Mesenchymal stem cell (in vitro differentiated cells and primary cell): ENCODE results near the gene CNN3.
A peak's percentile ranks its signal among the peaks of the same experiment; 100 is the strongest.

Source experiments
- DNase-seq: peaks from one replicate; pipeline ENCODE4 v3.0.0-alpha.2; 2013
- H2AFZ ChIP-seq: one replicate; pipeline ENCODE4 v1.6.1; 2013; ENCODE audit warnings: low read depth, mild to moderate bottlenecking, control low read depth, inconsistent platforms, low read length, moderate library complexity
- H2AK5ac ChIP-seq: 2 replicates; pipeline ENCODE4 v1.6.1; 2013; ENCODE audit warnings: low read length, moderate library complexity, mild to moderate bottlenecking, inconsistent platforms; ENCODE audit not compliant: severe bottlenecking
- H2BK120ac ChIP-seq: one replicate; pipeline ENCODE4 v1.6.1; 2013; ENCODE audit warnings: low read depth, mild to moderate bottlenecking, inconsistent platforms, low read length, moderate library complexity
- H2BK12ac ChIP-seq, 2 experiments: one replicate each; pipeline ENCODE4 v1.6.1; 2013; ENCODE audit warnings: inconsistent platforms in 2 of 2, low read length in 2 of 2, mild to moderate bottlenecking in 2 of 2, moderate library complexity in 2 of 2, control low read depth in 1 of 2
- H2BK15ac ChIP-seq: one replicate; pipeline ENCODE4 v1.6.1; 2013; ENCODE audit warnings: mild to moderate bottlenecking, low read depth, inconsistent platforms; ENCODE audit not compliant: poor library complexity, severe bottlenecking
- H2BK5ac ChIP-seq: 2 replicates; pipeline ENCODE4 v1.6.1; 2013; ENCODE audit warnings: low read depth, mild to moderate bottlenecking, low read length, control low read depth, inconsistent platforms; ENCODE audit not compliant: poor library complexity, severe bottlenecking
- H3K14ac ChIP-seq, 2 experiments: one replicate each; pipeline ENCODE4 v1.6.1; 2013; ENCODE audit warnings: inconsistent platforms in 2 of 2, low read length in 2 of 2, control low read depth in 1 of 2, mild to moderate bottlenecking in 1 of 2, moderate library complexity in 1 of 2
- H3K18ac ChIP-seq, 2 experiments: one replicate each; pipeline ENCODE4 v1.6.1; 2013; ENCODE audit warnings: inconsistent platforms in 2 of 2, low read length in 2 of 2, control low read depth in 1 of 2, low read depth in 1 of 2, mild to moderate bottlenecking in 1 of 2
- H3K23ac ChIP-seq, 2 experiments: one replicate each; pipeline ENCODE4 v1.6.1; 2013; ENCODE audit warnings: inconsistent platforms in 2 of 2, low read length in 2 of 2, mild to moderate bottlenecking in 2 of 2, moderate library complexity in 2 of 2, control low read depth in 1 of 2
- H3K27ac ChIP-seq: 2 replicates; pipeline ENCODE4 v1.5.1; 2013; ENCODE audit warnings: mild to moderate bottlenecking, moderate library complexity, low read length, control low read depth, inconsistent platforms; ENCODE audit not compliant: poor library complexity, severe bottlenecking
- H3K27me3 ChIP-seq, 2 experiments: 2 replicates each; pipeline versions ENCODE4 v1.6.1 to v1.7.0; 2013; ENCODE audit warnings: low read length in 2 of 2, mild to moderate bottlenecking in 2 of 2, moderate library complexity in 2 of 2, control low read depth in 1 of 2, inconsistent platforms in 1 of 2; ENCODE audit not compliant: control insufficient read depth in 1 of 2, insufficient read depth in 1 of 2
- H3K36me3 ChIP-seq, 2 experiments: 2 replicates each; pipeline versions ENCODE4 v1.6.1 to v1.7.0; 2013; ENCODE audit warnings: low read length in 2 of 2, control low read depth in 1 of 2, inconsistent platforms in 1 of 2, low read depth in 1 of 2, mild to moderate bottlenecking in 1 of 2; ENCODE audit not compliant: insufficient read depth in 2 of 2, control insufficient read depth in 1 of 2
- H3K4ac ChIP-seq, 2 experiments: one replicate each; pipeline ENCODE4 v1.6.1; 2013; ENCODE audit warnings: inconsistent platforms in 2 of 2, low read length in 2 of 2, mild to moderate bottlenecking in 2 of 2, moderate library complexity in 2 of 2, control low read depth in 1 of 2, low read depth in 1 of 2
- H3K4me1 ChIP-seq: 2 replicates; pipeline ENCODE4 v1.6.1; 2013; ENCODE audit warnings: low read depth, low read length, control low read depth; ENCODE audit not compliant: control insufficient read depth, insufficient read depth
- H3K4me2 ChIP-seq: 2 replicates; pipeline ENCODE4 v1.6.1; 2013; ENCODE audit warnings: low read length, mild to moderate bottlenecking, inconsistent platforms; ENCODE audit not compliant: poor library complexity, severe bottlenecking
- H3K4me3 ChIP-seq, 2 experiments: 2 replicates each; pipeline versions ENCODE4 v1.5.1 to v1.7.0; 2013; ENCODE audit warnings: low read length in 2 of 2, mild to moderate bottlenecking in 2 of 2, control low read depth in 1 of 2, low read depth in 1 of 2; ENCODE audit not compliant: insufficient read depth in 1 of 2
- H3K79me1 ChIP-seq: replicated peaks from 2 replicates; pipeline ENCODE4 v1.6.1; 2013; ENCODE audit warnings: mild to moderate bottlenecking, control low read depth, low read length, inconsistent platforms; ENCODE audit not compliant: poor library complexity, severe bottlenecking
- H3K9ac ChIP-seq: 2 replicates; pipeline ENCODE4 v1.7.0; 2013; ENCODE audit warnings: mild to moderate bottlenecking, low read length, moderate library complexity
- H3K9me3 ChIP-seq: 2 replicates; pipeline ENCODE4 v1.7.0; 2013; ENCODE audit warnings: mild to moderate bottlenecking, low read length; ENCODE audit not compliant: control insufficient read depth
- H4K8ac ChIP-seq: one replicate; pipeline ENCODE4 v1.6.1; 2013; ENCODE audit warnings: inconsistent platforms, mild to moderate bottlenecking, low read length, moderate library complexity
- H4K91ac ChIP-seq: one replicate; pipeline ENCODE4 v1.6.1; 2013; ENCODE audit warnings: mild to moderate bottlenecking, low read length, inconsistent platforms
- WGBS: methylation state at CpG from one replicate; pipeline ENCODE4 v1.1.7; 2013; ENCODE audit warnings: mixed read lengths; 5-methylcytosine and 5-hydroxymethylcytosine counted together

CNN3 gene

DNA sequence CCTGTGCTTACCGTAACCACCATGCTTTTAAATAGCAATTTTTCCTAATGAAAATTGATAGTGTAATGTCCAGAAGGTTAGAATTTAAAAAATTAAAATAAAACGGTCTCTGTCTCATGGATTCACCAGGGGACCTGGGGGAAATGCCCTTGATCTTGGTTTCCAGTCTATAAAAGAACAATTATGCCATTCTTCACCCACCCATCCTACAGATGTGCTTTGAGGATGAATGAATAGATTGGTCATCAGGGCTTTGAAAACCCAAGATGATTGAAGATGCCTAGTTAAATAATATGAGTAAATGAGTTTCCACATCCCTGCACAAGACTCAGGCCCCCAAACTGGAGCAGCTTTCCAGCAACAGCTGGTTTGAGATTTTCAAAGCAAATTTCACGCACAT is 38.7 kb downstream of the CNN3 start:
- H3K9ac ChIP-seq = no peak overlapping the region
- 98% methylated on average over 1 of the region's 3 CpGs for WGBS
- no peak overlapping the region for H3K27ac ChIP-seq
- H3K23ac ChIP-seq = no peak overlapping the region
- peaks cover 16 to 26% of the 10 kb centered on the region in 2 experiments for H3K36me3 ChIP-seq
- H2BK12ac ChIP-seq = no peak overlapping the region
- no peak overlapping the region for H3K4ac ChIP-seq
- H3K4me3 ChIP-seq = no peak overlapping the region
- no peaks in the 10 kb centered on the region for H3K27me3 ChIP-seq
- no peak overlapping the region for H3K4me2 ChIP-seq
- DNase-seq = no peak
- no peak overlapping the region for H2BK15ac ChIP-seq
- no peak overlapping the region for H3K18ac ChIP-seq
- no peak overlapping the region for H3K14ac ChIP-seq
- peaks cover 3% of the 10 kb centered on the region for H3K4me1 ChIP-seq
- H4K8ac ChIP-seq = no peak overlapping the region
- H4K91ac ChIP-seq = no peak overlapping the region
- no peak overlapping the region for H2BK5ac ChIP-seq
- H3K9me3 ChIP-seq = no peaks in the 10 kb centered on the region
- H2BK120ac ChIP-seq = no peak overlapping the region
- no peak overlapping the region for H2AK5ac ChIP-seq
- H2AFZ ChIP-seq = no peak overlapping the region
- peaks cover 7% of the 10 kb centered on the region for H3K79me1 ChIP-seq

GRCh38 chr1:94887603-94888171 is 39.2 kb downstream of the CNN3 start:
- no peak overlapping the region for H3K27ac ChIP-seq
- H3K18ac ChIP-seq = no peak overlapping the region
- no peak overlapping the region for H3K4me3 ChIP-seq
- no peak overlapping the region for H3K4ac ChIP-seq
- no peak overlapping the region for H3K4me2 ChIP-seq
- no peak for DNase-seq
- H3K4me1 ChIP-seq = peaks cover 4% of the 10 kb centered on the region
- H3K23ac ChIP-seq = no peak overlapping the region
- H4K91ac ChIP-seq = no peak overlapping the region
- H3K79me1 ChIP-seq = peaks cover 6% of the 10 kb centered on the region
- no peaks in the 10 kb centered on the region for H3K27me3 ChIP-seq
- no peak overlapping the region for H4K8ac ChIP-seq
- no peak overlapping the region for H2BK5ac ChIP-seq
- peaks cover 13 to 21% of the 10 kb centered on the region in 2 experiments for H3K36me3 ChIP-seq
- no peak overlapping the region for H3K14ac ChIP-seq
- 83% methylated on average over 4 of the region's 4 CpGs for WGBS
- no peak overlapping the region for H2BK120ac ChIP-seq
- H2BK12ac ChIP-seq = no peak overlapping the region
- H2BK15ac ChIP-seq = no peak overlapping the region
- H3K9ac ChIP-seq = no peak overlapping the region
- H2AFZ ChIP-seq = no peak overlapping the region
- no peak overlapping the region for H2AK5ac ChIP-seq
- no peaks in the 10 kb centered on the region for H3K9me3 ChIP-seq

GRCh38 chr1:94887106-94887505 is 39.8 kb downstream of the CNN3 start:
- Histone ChIP-seq H3K18ac (no peak overlapping the region), H3K27ac (no peak overlapping the region), H3K4ac (no peak overlapping the region), H2AFZ (no peak overlapping the region), H4K8ac (no peak overlapping the region), H3K79me1 (peaks cover 3% of the 10 kb centered on the region), H3K36me3 (peaks cover 8 to 15% of the 10 kb centered on the region in 2 experiments), H3K14ac (no peak overlapping the region), H3K4me2 (no peak overlapping the region), H4K91ac (no peak overlapping the region), H3K4me3 (no peak overlapping the region), H3K23ac (no peak overlapping the region), H2BK15ac (no peak overlapping the region), H2BK12ac (no peak overlapping the region), H2BK5ac (no peak overlapping the region), H2BK120ac (no peak overlapping the region), H3K9me3 (no peaks in the 10 kb centered on the region), H3K9ac (no peak overlapping the region), H2AK5ac (no peak overlapping the region), H3K4me1 (peaks cover 4% of the 10 kb centered on the region), H3K27me3 (no peaks in the 10 kb centered on the region)
- 89% methylated on average over 2 of the region's 3 CpGs for WGBS
- no peak for DNase-seq

DNA sequence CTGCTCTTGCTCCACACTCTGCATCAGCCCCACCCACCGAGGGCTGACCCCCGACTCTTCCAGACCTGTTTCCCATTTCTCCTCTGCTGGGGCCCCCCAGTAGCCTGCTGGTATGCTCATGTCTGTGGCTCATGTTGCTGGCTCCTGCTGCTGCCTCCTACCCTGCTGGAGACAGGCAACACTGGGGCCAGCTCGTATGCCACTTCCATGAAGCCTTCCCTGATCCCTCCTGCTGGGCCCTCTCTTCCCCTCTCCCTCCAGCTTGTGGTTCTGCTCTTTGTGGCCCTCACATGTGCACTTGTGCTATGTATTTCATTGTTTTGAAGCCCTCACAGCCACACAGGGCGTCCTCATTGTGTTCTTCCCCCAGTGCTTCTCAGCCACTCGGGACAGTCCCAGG is 40.5 kb downstream of the CNN3 start:
- H3K4me1 ChIP-seq = peaks cover 4% of the 10 kb centered on the region
- no peak overlapping the region for H2BK12ac ChIP-seq
- no peak overlapping the region for H2AFZ ChIP-seq
- no peak overlapping the region for H3K4me3 ChIP-seq
- H3K4me2 ChIP-seq = no peak overlapping the region
- H3K9me3 ChIP-seq = no peaks in the 10 kb centered on the region
- H3K27me3 ChIP-seq = no peaks in the 10 kb centered on the region
- no peak overlapping the region for H3K4ac ChIP-seq
- H3K36me3 ChIP-seq = peaks cover 5 to 12% of the 10 kb centered on the region in 2 experiments
- no peak overlapping the region for H4K91ac ChIP-seq
- 83% methylated on average over 3 of the region's 5 CpGs for WGBS
- no peak overlapping the region for H3K18ac ChIP-seq
- peak overlapping the region; percentile 17 for H2AK5ac ChIP-seq
- no peak overlapping the region for H3K14ac ChIP-seq
- no peak overlapping the region for H2BK5ac ChIP-seq
- DNase-seq = no peak
- no peak overlapping the region for H3K9ac ChIP-seq
- H3K23ac ChIP-seq = no peak overlapping the region
- H4K8ac ChIP-seq = peak overlapping the region; percentile 38
- H2BK15ac ChIP-seq = no peak overlapping the region
- no peak overlapping the region for H3K27ac ChIP-seq
- H2BK120ac ChIP-seq = no peak overlapping the region
- peaks cover 2% of the 10 kb centered on the region for H3K79me1 ChIP-seq
